ENCODE measurements around the gene HNRNPA3.
A peak's percentile ranks its signal among the peaks of the same experiment; 100 is the strongest.

Gene HNRNPA3

GRCh38 chr2:177253704-177254103, 41.1 kb downstream of the HNRNPA3 start:
- no peak for DNase-seq (ENCODE audit: low read depth)
- no peak for TF ChIP-seq MAX (IDR thresholded peaks at IDR 0.05; ENCODE audit: low read depth, low read length)
- no peak for TF ChIP-seq POLR2A (IDR thresholded peaks at IDR 0.05; ENCODE audit: extremely low read depth, insufficient read length)
- TF ChIP-seq MYC (IDR thresholded peaks at IDR 0.05; ENCODE audit: low read depth, low read length): no peak
- no peak for TF ChIP-seq CTCF (IDR thresholded peaks at IDR 0.05; ENCODE audit: low read depth, low read length)
- H3K4me3 ChIP-seq (ENCODE audit: low read depth, low read length): no peak overlapping the region

- H3K4me3 ChIP-seq (ENCODE audit: low read depth, low read length): no peak overlapping the region
- DNase-seq (ENCODE audit: low read depth): peak; percentile 51
- TF ChIP-seq MYC (IDR thresholded peaks at IDR 0.05; ENCODE audit: low read depth, low read length): no peak
- peak; percentile 52 for TF ChIP-seq CTCF (IDR thresholded peaks at IDR 0.05; ENCODE audit: low read depth, low read length)
Observed at GRCh38 chr2:177254433-177255226, 42.0 kb downstream of the HNRNPA3 start.

- no peak overlapping the region for H3K4me3 ChIP-seq (ENCODE audit: low read depth, low read length)
- no peak for DNase-seq (ENCODE audit: low read depth)
- TF ChIP-seq CTCF (IDR thresholded peaks at IDR 0.05; ENCODE audit: low read depth, low read length): no peak
Observed at GRCh38 chr2:177255227-177255601, 42.6 kb downstream of the HNRNPA3 start.

GRCh38 chr2:177256026-177256425, 43.4 kb downstream of the HNRNPA3 start:
- no peak overlapping the region for H3K4me3 ChIP-seq (ENCODE audit: low read depth, low read length)
- no peak for TF ChIP-seq MYC (IDR thresholded peaks at IDR 0.05; ENCODE audit: low read depth, low read length)
- TF ChIP-seq MAX (IDR thresholded peaks at IDR 0.05; ENCODE audit: low read depth, low read length): no peak
- TF ChIP-seq CTCF (IDR thresholded peaks at IDR 0.05; ENCODE audit: low read depth, low read length): no peak
- TF ChIP-seq POLR2A (IDR thresholded peaks at IDR 0.05; ENCODE audit: extremely low read depth, insufficient read length): no peak
- no peak for DNase-seq (ENCODE audit: low read depth)

GRCh38 chr2:177256695-177257094, 44.1 kb downstream of the HNRNPA3 start:
- H3K4me3 ChIP-seq (ENCODE audit: low read depth, low read length): no peak overlapping the region
- TF ChIP-seq MYC (IDR thresholded peaks at IDR 0.05; ENCODE audit: low read depth, low read length) (no peak), CTCF (IDR thresholded peaks at IDR 0.05; ENCODE audit: low read depth, low read length) (no peak), POLR2A (IDR thresholded peaks at IDR 0.05; ENCODE audit: extremely low read depth, insufficient read length) (no peak), MAX (IDR thresholded peaks at IDR 0.05; ENCODE audit: low read depth, low read length) (no peak)

GRCh38 chr2:177257471-177257870, 44.9 kb downstream of the HNRNPA3 start:
- no peak for DNase-seq (ENCODE audit: low read depth)
- H3K4me3 ChIP-seq (ENCODE audit: low read depth, low read length): peak overlapping the region; percentile 7
- TF ChIP-seq POLR2A (IDR thresholded peaks at IDR 0.05; ENCODE audit: extremely low read depth, insufficient read length): no peak
- no peak for TF ChIP-seq MYC (IDR thresholded peaks at IDR 0.05; ENCODE audit: low read depth, low read length)
- TF ChIP-seq MAX (IDR thresholded peaks at IDR 0.05; ENCODE audit: low read depth, low read length): no peak
- TF ChIP-seq CTCF (IDR thresholded peaks at IDR 0.05; ENCODE audit: low read depth, low read length): no peak

More at GRCh38 chr2:177256695-177257094, 44.1 kb downstream of the HNRNPA3 start:
- no peak for DNase-seq (ENCODE audit: low read depth)

Measured in NB4 (cell line).